ENCODE data around the gene SOX6.

The SOX6 gene

GRCh38 chr11:15920856-15921629 lies 435.3 kb downstream of the SOX6 start:
- TF ChIP-seq EZH2phosphoT487 (IDR thresholded peaks at IDR 0.05; ENCODE audit: low read depth) = no peak

GRCh38 chr11:15918674-15919073 lies 437.7 kb downstream of the SOX6 start:
- Histone ChIP-seq H3K4me1 (ENCODE audit: low read length) (no peaks in the 10 kb centered on the region), H4K20me1 (ENCODE audit: insufficient read depth, low read length) (no peaks in the 10 kb centered on the region)

More at GRCh38 chr11:15920856-15921629, 435.3 kb downstream of the SOX6 start:
- H3K9ac ChIP-seq (ENCODE audit: low read length) = no peak overlapping the region
- H3K9me3 ChIP-seq (ENCODE audit: insufficient read depth, low read length) = no peaks in the 10 kb centered on the region
- no peak overlapping the region for H3K27ac ChIP-seq (ENCODE audit: low read length)
- no peaks in the 10 kb centered on the region for H3K36me3 ChIP-seq (replicated peaks; ENCODE audit: low read depth, low read length)
- H4K20me1 ChIP-seq (ENCODE audit: insufficient read depth, low read length) = no peaks in the 10 kb centered on the region
- no peak overlapping the region for H3K4me3 ChIP-seq (ENCODE audit: low read length)
- H2AFZ ChIP-seq (ENCODE audit: low read depth, low read length) = no peak overlapping the region
- H3K4me1 ChIP-seq (ENCODE audit: low read length) = no peaks in the 10 kb centered on the region
- H3K79me2 ChIP-seq (ENCODE audit: low read length) = no peaks in the 10 kb centered on the region
- H3K27me3 ChIP-seq (ENCODE audit: low read depth, low read length) = no peaks in the 10 kb centered on the region
- H3K4me2 ChIP-seq (ENCODE audit: low read length) = no peak overlapping the region

GRCh38 chr11:15918212-15918611 lies 438.1 kb downstream of the SOX6 start:
- no peaks in the 10 kb centered on the region for H3K9me3 ChIP-seq (ENCODE audit: insufficient read depth, low read length)
- no peaks in the 10 kb centered on the region for H4K20me1 ChIP-seq (ENCODE audit: insufficient read depth, low read length)
- H2AFZ ChIP-seq (ENCODE audit: low read depth, low read length) = no peak overlapping the region
- TF ChIP-seq CTCF (IDR thresholded peaks at IDR 0.05; ENCODE audit: low read depth, low read length) (no peak), EZH2phosphoT487 (IDR thresholded peaks at IDR 0.05; ENCODE audit: low read depth) (no peak)
- no peak overlapping the region for H3K27ac ChIP-seq (ENCODE audit: low read length)
- H3K27me3 ChIP-seq (ENCODE audit: low read depth, low read length) = no peaks in the 10 kb centered on the region
- no peak overlapping the region for H3K9ac ChIP-seq (ENCODE audit: low read length)
- no peaks in the 10 kb centered on the region for H3K79me2 ChIP-seq (ENCODE audit: low read length)
- H3K4me3 ChIP-seq (ENCODE audit: low read length) = no peak overlapping the region
- H3K4me2 ChIP-seq (ENCODE audit: low read length) = no peak overlapping the region
- H3K36me3 ChIP-seq (replicated peaks; ENCODE audit: low read depth, low read length) = no peaks in the 10 kb centered on the region
- H3K4me1 ChIP-seq (ENCODE audit: low read length) = no peaks in the 10 kb centered on the region

More at GRCh38 chr11:15918674-15919073, 437.7 kb downstream of the SOX6 start:
- Histone ChIP-seq H3K27ac (ENCODE audit: low read length) (no peak overlapping the region), H3K4me2 (ENCODE audit: low read length) (no peak overlapping the region), H3K9me3 (ENCODE audit: insufficient read depth, low read length) (no peaks in the 10 kb centered on the region), H3K4me3 (ENCODE audit: low read length) (no peak overlapping the region), H3K36me3 (replicated peaks; ENCODE audit: low read depth, low read length) (no peaks in the 10 kb centered on the region), H2AFZ (ENCODE audit: low read depth, low read length) (no peak overlapping the region), H3K27me3 (ENCODE audit: low read depth, low read length) (no peaks in the 10 kb centered on the region), H3K79me2 (ENCODE audit: low read length) (no peaks in the 10 kb centered on the region), H3K9ac (ENCODE audit: low read length) (no peak overlapping the region)
- TF ChIP-seq EZH2phosphoT487 (IDR thresholded peaks at IDR 0.05; ENCODE audit: low read depth) (no peak), CTCF (IDR thresholded peaks at IDR 0.05; ENCODE audit: low read depth, low read length) (no peak)
